NCI-H128 (cell line): ENCODE measurements around the gene CCDC102A.

Experiments
- DNase-seq: peaks from one replicate; lab custom pipeline; 2025; ENCODE audit not compliant: unreplicated experiment; lab: John Stamatoyannopoulos, UW

Gene CCDC102A

DNA sequence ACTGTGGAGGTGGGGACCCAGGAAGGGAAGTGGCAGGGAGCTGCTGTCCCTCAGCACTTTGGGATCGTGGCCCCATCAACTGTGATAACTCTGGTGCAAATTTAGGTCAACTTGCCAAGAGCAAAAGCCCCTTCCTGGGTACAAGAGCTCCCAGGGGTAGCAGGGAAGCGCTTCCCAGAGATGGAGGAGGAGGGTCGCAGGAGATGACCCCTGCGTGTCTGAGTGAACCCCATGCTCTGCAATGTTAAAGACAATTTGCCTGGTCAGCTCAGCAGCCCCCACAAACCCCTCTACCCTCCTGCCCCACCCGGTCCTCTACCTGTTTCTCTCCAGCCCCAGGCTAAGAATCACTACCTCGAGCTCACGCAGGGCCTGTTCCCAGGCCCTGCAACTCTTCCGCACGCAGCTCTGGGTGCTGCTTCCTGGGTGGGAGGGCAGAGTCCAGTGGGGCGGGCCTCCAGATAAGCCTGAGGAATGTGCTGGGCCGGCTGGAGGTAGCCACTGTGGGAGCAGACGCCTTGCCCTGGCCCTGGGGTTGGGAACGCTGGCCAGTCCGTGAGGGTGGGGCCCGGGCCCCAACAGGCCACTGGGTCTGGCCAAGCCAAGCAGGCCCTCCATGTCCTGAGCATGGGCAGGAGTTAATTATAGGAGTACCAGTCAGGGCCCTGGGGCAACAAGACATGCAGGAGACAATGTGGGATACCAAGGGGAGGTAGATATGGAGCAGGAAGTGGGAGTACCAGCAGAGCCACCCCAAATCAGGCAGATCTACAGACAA lies 56.2 kb downstream of the CCDC102A start:
- no peak for DNase-seq

DNA sequence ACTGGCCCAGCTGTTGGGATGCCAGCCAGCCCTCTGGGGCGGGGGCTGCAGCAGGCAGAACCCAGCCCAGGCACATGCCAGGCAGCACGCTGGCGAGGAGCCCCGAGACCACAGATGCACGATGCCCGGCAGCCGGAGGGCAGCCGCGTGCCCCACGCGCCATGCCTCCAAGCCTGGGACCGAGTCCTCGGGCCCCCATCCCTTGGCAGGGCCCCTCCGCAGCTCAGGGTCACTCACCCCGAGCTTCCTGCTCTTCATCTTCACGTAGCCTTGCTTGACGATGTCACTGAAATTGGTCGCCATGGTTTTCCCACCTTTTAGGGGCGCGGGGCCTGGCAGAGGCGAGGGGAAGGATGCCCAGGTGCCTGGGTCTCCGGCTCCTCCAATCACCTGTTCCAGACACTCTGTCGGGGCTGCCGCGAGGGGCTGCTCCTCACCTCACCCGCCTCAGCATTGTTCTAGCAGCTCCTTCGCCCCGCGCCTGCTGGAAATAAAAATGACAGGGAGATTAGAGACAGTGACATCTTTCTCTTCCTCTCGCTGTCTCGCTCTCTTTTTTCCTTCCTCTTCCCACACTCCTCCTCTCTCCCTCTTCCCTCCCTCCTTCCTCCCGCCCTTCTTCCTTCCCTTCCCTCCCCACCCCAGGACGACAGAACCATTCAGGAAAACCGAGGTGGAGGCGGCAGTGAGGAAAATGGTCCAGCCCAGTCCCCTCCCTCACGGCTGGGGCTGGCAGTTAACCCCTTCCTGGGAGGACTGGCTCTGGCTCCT lies 57.0 kb downstream of the CCDC102A start:
- no peak for DNase-seq

- DNase-seq, result no peak
Measured at GRCh38 chr16:57478396-57479204, 57.8 kb downstream of the CCDC102A start.

GRCh38 chr16:57477531-57478202 lies 58.7 kb downstream of the CCDC102A start:
- DNase-seq, result peak; percentile 40

DNA sequence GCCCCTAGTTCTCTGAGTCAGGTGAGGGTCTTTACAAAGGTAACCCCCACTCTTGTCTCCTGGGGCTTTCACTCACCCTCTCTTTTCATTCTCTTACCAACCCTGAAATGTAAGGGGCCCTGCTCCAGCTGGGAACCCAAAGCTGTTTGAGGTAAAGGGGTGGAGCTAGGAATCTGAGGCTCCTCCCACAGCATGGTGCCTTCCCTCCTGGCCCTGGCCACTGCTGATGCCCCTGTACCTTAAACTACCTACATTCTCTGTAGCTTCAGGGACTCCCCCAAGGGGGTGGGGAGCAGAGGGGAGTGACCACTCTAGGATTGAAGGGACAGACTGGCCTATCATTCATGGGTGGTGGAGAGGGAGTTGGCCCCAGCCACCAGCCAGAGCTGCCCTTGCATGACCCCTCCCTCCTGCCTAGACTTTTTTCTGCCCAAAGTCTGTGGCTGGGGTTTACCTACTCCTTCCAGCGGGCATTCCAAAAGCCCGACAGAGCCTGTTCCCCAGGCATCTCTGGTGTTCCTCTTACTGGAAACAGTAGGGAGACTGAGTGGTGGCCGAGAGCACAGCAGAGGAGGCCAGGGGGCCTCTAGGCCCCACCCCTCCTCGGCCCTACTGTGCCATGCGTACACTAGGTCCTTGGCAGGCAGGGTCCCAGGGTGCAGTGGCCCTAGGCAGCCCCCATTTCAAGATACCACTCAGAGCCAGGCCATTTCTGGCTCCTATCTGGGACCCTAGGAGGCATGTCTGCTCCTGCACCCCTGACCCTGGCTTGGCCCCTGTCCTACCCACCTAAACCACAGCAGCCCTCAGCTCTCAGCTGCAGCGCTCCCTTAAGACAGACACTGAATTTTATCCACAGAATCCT lies 59.6 kb downstream of the CCDC102A start:
- DNase-seq, result no peak

DNA sequence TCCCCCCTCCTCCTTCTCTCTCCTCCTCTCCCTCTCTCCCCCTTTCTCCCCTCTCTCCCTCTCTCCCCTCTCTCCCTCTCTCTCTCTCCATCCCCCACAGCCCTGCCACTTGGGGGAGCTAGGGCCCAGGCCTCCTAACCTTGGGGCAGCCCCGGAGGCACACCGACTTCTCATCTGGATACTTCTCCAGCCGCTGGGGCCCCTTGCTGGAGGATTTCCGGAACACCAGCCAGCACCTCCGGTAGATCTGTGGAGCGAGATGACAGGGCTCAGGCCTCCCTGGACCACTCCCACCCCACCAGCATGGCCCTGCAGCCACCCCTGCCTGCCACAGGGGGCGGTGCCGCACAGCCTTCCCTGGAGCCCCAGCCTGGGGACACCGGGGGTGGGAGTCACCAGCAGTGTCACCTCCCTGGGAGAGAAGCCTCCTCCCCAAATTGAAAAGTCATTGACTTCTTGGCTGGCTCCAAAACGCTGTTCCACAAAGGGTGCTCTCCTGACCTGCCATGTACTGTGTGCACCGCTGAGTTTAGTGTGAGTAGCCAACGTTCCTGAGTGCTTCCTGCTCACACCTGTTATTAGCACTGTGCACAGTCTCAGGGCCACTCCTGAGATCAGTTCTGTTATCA lies 60.5 kb downstream of the CCDC102A start:
- DNase-seq, result no peak

GRCh38 chr16:57474671-57475661 lies 61.4 kb downstream of the CCDC102A start:
- DNase-seq, result no peak

GRCh38 chr16:57473906-57474305 lies 62.5 kb downstream of the CCDC102A start:
- DNase-seq, result no peak

DNA sequence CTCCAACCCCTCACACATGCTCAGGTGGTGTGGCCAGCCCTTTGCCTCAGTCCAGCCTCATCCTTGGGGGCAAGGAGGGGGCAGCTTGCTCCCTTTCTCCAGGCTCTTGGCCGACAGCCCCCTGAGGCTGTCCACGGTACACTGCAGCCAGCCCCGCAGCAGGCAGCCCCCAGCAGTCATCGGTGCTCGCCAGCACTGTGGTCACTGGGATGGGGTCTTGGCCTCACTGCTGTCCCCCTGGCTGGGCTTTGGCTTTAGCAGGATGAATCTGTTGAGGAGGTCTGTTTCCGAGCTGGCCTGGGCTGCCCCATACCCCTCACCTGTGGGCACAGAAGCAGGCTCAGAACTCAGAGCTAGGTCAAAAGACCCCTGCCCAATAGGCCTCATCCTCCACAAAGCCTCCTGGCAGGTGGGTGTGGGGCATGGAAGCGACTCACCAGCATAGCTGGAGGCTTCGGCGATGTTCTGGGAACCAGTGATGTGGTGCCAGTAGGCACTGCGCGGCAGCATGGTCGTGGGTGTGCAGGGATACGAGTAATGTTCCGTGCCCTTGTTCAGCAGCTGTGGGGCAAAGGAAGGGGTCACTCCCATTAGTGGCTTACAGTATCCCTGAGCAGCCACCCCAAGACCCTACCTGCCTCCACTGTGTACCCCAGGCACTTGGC lies 63.1 kb downstream of the CCDC102A start:
- DNase-seq, result no peak

DNA sequence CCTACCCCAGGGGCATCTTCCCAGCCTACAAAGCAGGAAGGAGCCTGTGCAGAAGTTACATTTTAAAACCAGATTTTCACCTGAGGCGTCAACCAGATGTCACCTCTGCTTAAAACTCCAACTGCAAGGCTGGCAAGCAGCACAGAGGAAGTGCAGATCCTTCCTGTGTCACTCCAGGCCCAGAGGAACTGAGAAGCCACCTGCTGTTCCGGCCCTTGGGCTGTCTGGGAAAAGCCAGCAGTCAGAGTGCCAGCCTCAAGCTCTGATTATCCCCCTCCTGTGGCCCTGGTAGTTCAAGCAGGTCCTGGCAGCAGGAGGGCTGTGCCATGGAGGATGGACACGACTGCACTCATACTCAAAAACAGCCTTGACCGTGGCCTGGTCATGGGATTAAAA lies 63.7 kb downstream of the CCDC102A start:
- DNase-seq, result no peak

DNA sequence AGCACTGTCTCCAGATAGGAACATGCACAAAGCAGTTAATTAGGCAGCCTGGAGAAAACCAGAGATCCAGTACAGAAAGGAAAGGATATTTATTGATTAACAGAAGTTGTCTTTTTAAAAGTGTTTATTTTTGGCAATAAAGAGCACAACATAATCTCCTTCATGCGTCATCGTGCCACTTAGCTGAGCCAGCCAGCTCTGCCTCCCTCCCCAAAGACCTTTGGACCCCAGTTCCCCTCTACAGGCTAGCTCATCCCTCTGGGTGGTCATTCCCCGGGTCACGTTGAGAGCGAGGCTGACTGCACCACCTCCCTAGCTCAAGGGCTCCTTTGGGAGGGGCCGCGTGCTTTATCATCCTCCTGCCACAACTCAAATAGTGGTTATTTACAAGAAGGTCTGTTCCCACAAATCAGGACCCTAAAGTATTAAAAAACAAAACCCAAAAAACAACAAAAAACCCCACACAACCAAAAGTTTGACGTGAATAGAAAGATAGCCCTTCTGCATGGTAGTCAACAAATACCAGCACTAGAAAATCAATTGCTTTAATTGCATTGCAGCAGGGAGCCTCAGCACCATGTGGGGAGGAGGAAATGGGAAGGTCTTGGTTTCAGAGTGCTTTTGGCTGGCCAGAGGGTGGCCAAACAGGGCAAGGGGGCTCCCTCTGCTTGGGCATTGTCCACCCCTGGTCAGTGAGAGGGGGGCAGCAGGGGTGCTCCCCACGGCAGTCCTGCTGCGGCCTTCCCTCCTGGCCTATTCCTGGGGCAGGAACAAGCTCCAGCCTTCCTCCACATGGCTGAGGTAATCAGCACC lies 64.3 kb downstream of the CCDC102A start:
- DNase-seq, result no peak

DNA sequence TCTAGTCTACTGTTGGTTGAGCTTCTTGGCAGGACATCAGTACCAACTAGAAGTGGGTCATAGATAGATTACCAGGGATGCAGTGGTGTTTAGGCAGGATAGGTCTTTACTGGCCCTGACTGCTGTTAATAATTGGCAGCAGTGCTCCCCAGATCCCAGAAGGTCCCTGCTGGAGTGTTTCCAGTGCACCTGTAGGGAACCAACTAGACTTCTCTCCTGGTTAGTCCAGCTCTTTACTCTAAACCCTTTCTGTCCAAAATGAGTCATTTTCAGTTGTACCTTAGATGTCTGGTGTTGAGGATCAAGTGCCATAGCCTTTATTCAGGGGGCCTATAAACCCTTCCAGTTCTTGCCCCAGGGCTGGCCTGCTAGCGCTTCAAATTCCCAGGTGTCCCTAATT lies 65.2 kb downstream of the CCDC102A start:
- DNase-seq, result no peak

DNA sequence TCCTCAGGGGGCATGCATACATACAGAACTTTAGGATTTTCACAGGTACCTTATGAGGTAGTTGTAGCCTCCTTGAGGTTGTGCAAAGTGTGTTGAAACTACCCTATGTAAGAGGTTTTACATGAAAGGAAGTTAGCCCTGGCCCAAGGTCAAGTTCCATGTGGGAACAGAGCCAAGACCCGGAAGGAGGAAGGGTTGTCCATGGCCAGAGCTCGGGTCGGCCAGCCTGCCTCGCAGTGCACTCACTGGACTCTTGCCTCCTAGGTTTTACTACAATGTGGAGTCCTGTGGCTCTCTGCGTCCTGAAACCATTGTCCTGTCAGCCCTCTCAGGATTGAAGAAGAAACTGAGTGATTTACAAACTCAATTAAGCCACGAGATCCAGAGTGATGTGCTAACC lies 65.7 kb downstream of the CCDC102A start:
- no peak for DNase-seq

DNA sequence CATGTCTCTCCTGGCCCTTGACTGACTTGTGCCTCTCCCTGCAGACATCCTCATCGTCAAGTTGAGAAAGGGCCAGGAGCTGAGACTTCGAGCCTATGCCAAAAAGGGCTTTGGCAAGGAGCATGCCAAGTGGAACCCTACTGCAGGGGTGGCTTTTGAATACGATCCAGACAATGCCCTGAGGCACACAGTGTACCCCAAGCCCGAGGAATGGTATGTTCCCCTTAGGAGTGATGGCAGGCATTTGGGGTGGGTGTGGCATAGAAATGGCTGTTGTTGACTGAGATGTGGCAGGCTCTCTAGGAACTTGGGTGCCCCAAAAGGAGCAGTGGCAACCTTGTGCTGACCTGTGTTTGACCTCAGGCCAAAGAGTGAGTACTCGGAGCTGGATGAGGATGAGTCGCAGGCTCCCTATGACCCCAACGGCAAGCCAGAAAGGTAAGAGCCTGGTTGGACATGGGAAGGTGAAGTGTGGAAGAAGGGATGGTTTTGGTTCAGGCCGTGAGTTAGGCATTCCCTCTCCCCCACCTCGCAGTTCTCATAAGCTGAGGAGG lies 66.4 kb downstream of the CCDC102A start:
- no peak for DNase-seq

DNA sequence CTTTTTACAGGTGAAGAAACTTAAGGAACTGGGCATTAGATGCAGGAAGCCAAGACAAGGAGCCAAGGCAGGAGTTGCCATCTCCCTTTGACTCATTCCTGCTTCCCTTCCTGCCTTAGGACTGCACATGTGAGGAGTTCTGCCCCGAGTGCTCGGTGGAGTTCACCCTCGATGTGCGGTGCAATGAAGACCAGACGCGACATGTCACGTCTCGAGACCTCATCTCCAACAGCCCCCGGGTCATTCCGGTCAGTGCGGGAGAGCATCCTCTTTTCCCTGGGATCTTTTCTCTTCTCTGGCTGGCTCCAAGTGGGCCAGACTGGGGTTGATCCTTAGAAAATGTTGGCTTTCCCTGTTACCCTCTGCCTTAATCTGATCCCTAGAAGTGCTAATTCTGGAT lies 67.3 kb downstream of the CCDC102A start:
- no peak for DNase-seq

DNA sequence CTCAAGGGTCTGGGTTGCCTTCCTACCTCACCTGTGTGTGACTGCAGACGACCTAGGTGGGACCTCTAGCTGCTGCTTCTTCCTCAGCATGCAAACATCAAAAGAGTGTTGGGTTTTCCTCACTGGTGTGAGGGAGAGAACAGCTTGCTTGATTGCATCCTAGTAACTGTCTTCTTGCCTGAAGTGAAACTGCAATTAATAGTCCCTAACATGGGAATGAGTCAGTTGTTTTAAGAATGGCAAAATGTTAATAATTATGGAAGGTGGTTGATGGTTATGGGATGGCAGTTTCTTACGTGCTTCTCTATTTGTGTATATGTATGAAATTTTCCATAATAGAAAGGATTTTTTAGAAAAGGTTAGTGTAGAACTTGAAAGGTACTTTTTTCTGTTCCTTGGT lies 68.0 kb downstream of the CCDC102A start:
- no peak for DNase-seq

- no peak for DNase-seq
Measured at GRCh38 chr16:57464523-57464922, 71.8 kb downstream of the CCDC102A start.
